H1 (cell line): Measurements from ENCODE around the gene CCBE1.

ENCODE experiments used
- EGR1 ChIP-seq: IDR thresholded peaks from 2 replicates; pipeline ENCODE4 v1.6.1; 2011; ENCODE audit warnings: low read depth, low read length, borderline replicate concordance
- EP300 ChIP-seq, 2 experiments: IDR thresholded peaks; 1 replicate in 1 of 2; 2 replicates in 1 of 2; pipeline ENCODE4 v1.6.1; 2011 to 2012; ENCODE audit warnings: low read depth in 2 of 2, low read length in 2 of 2, mild to moderate bottlenecking in 2 of 2, borderline replicate concordance in 1 of 2, inconsistent platforms in 1 of 2, moderate library complexity in 1 of 2
- MAFK ChIP-seq: IDR thresholded peaks from 2 replicates; pipeline ENCODE4 v1.6.1; 2012; ENCODE audit warnings: low read depth, mild to moderate bottlenecking, improper control_type of control experiment, low read length
- POLR2AphosphoS5 ChIP-seq: IDR thresholded peaks from 2 replicates; pipeline ENCODE4 v1.6.1; 2011; ENCODE audit warnings: low read depth, low read length
- SP1 ChIP-seq: IDR thresholded peaks from 2 replicates; pipeline ENCODE4 v1.6.1; 2011; ENCODE audit warnings: low read depth, low read length
- TCF12 ChIP-seq: IDR thresholded peaks from 2 replicates; pipeline ENCODE4 v1.6.1; 2011; ENCODE audit warnings: low read depth, mild to moderate bottlenecking, low read length
- TF ChIP-seq, protein P1 (sequence below), 3 experiments: IDR thresholded peaks; 1 replicate in 2 of 3; 2 replicates in 1 of 3; pipeline versions ENCODE4 v1.5.1 to v1.6.1; 2011; ENCODE audit warnings: low read length in 3 of 3, mild to moderate bottlenecking in 3 of 3, inconsistent platforms in 2 of 3, low read depth in 1 of 3, moderate library complexity in 1 of 3; ENCODE audit not compliant: insufficient read depth in 1 of 3; ENCODE audit errors: control extremely low read depth in 1 of 3

DNA sequence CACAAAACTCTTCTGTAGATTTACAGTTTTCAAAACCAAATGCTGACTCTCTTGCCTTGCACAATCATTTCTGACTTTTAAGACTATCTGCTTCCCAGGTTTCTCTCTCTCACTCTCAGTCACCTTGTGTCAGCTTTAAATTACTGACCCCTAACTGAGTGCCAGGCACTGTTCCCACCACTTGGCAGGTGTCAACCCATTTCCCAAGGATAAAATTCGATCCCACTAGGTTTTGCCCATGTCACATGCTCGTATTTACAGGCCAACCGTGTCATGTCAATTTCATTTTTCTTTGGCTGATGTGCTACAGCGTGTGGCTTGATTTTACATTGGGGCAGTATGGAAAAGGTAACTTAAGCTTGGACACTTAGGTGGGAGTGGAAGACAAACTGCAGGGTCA lies 312.0 kb downstream of the CCBE1 start:
- TF ChIP-seq EP300 (IDR thresholded peaks at IDR 0.05; ENCODE audit: borderline replicate concordance in 1 of 2, low read depth in 2 of 2, low read length in 2 of 2) (no peak), POLR2AphosphoS5 (no peak), SP1 (no peak), TCF12 (no peak), EGR1 (no peak), MAFK (no peak)
- TF ChIP-seq, protein P1, sequence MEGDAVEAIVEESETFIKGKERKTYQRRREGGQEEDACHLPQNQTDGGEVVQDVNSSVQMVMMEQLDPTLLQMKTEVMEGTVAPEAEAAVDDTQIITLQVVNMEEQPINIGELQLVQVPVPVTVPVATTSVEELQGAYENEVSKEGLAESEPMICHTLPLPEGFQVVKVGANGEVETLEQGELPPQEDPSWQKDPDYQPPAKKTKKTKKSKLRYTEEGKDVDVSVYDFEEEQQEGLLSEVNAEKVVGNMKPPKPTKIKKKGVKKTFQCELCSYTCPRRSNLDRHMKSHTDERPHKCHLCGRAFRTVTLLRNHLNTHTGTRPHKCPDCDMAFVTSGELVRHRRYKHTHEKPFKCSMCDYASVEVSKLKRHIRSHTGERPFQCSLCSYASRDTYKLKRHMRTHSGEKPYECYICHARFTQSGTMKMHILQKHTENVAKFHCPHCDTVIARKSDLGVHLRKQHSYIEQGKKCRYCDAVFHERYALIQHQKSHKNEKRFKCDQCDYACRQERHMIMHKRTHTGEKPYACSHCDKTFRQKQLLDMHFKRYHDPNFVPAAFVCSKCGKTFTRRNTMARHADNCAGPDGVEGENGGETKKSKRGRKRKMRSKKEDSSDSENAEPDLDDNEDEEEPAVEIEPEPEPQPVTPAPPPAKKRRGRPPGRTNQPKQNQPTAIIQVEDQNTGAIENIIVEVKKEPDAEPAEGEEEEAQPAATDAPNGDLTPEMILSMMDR (IDR thresholded peaks at IDR 0.05; ENCODE audit: control extremely low read depth in 1 of 3, insufficient read depth in 1 of 3, low read depth in 1 of 3, low read length in 3 of 3), result no peak
